Fibroblast of lung (primary cell): ENCODE measurements around the gene SLC38A6. TPM values are rescaled to one million over a fixed set of nuclear protein-coding genes. Genes with fewer than 3 reads are reported as not detected.

Source experiments
- DNase-seq, 2 donors: peaks; one replicate each; pipeline versions ENCODE4 v3.0.0 to v3.0.0-alpha.2; 2010; ENCODE audit warnings: low read depth in 2 of 2
- H2AFZ ChIP-seq: 2 replicates; pipeline ENCODE4 v1.5.1; 2012; ENCODE audit warnings: low read length, control low read depth, inconsistent platforms
- H3K27ac ChIP-seq: 2 replicates; pipeline ENCODE4 v1.5.1; 2011; ENCODE audit warnings: low read length, control low read depth; ENCODE audit not compliant: insufficient read depth
- H3K27me3 ChIP-seq: 2 replicates; pipeline ENCODE4 v1.5.1; 2011; ENCODE audit warnings: mild to moderate bottlenecking, low read length; ENCODE audit not compliant: control insufficient read depth, insufficient read depth
- H3K36me3 ChIP-seq: 2 replicates; pipeline ENCODE4 v1.5.1; 2011; ENCODE audit warnings: low read length; ENCODE audit not compliant: control insufficient read depth, insufficient read depth
- H3K4me1 ChIP-seq: 2 replicates; pipeline ENCODE4 v1.5.1; 2011; ENCODE audit warnings: low read length; ENCODE audit not compliant: control insufficient read depth, insufficient read depth; ENCODE audit errors: extremely low read depth
- H3K4me2 ChIP-seq: 2 replicates; pipeline ENCODE4 v1.5.1; 2011; ENCODE audit warnings: low read length, control low read depth; ENCODE audit not compliant: insufficient read depth; ENCODE audit errors: extremely low read depth
- H3K4me3 ChIP-seq, 4 experiments: fragments of 200-600 bp in 1 of 4; sonication (generic) in 1 of 4; replicated peaks in 1 of 4; 2 replicates each; pipeline ENCODE4 v1.5.1; 2011 to 2016; ENCODE audit warnings: low read length in 4 of 4, low read depth in 3 of 4, mild to moderate bottlenecking in 3 of 4, control low read depth in 2 of 4, inconsistent platforms in 1 of 4, mixed read lengths in 1 of 4; ENCODE audit not compliant: insufficient read depth in 1 of 4; ENCODE audit errors: control extremely low read depth in 1 of 4
- H3K79me2 ChIP-seq: 2 replicates; pipeline ENCODE4 v1.5.1; 2012; ENCODE audit warnings: mild to moderate bottlenecking, low read length, inconsistent platforms; ENCODE audit not compliant: control insufficient read depth, insufficient read depth
- H3K9ac ChIP-seq: 2 replicates; pipeline ENCODE4 v1.5.1; 2011; ENCODE audit warnings: mild to moderate bottlenecking, low read length, control low read depth; ENCODE audit not compliant: insufficient read depth
- H3K9me3 ChIP-seq: 2 replicates; pipeline ENCODE4 v1.5.1; 2012; ENCODE audit warnings: low read depth, low read length; ENCODE audit not compliant: control insufficient read depth, insufficient read depth
- H4K20me1 ChIP-seq: 2 replicates; pipeline ENCODE4 v1.5.1; 2011; ENCODE audit warnings: low read length; ENCODE audit not compliant: control insufficient read depth, insufficient read depth; ENCODE audit errors: extremely low read depth
- CTCF ChIP-seq, 2 donors: IDR thresholded peaks in 1 of 2; conservative IDR thresholded peaks in 1 of 2; 1 replicate in 1 of 2; 2 replicates in 1 of 2; pipeline ENCODE4 v1.5.1; 2011 to 2012; ENCODE audit warnings: low read length in 2 of 2, control low read depth in 1 of 2, inconsistent platforms in 1 of 2, low read depth in 1 of 2, mild to moderate bottlenecking in 1 of 2
- EZH2 ChIP-seq: IDR thresholded peaks from 2 replicates; pipeline ENCODE4 v1.5.1; 2012; ENCODE audit warnings: low read length, control low read depth, mild to moderate bottlenecking; ENCODE audit errors: missing control alignments
- polyA plus RNA-seq, 2 donors: library from polyadenylated mRNA; depleted of rRNA in 1 of 2; stranded (reverse) in 1 of 2; unstranded in 1 of 2; fragments of >200 nt; gene quantifications; 2 replicates each; pipeline ENCODE4 v1.2.1, GENCODE V29; 2011 to 2012; ENCODE audit warnings: missing spikeins in 1 of 2
- total RNA-seq: library from RNA; depleted of rRNA; stranded (reverse); fragments of >200 nt; gene quantifications from 2 replicates; pipeline ENCODE4 v1.2.1, GENCODE V29; 2014

SLC38A6 gene
- total and polyA plus RNA-seq, 2 donors (not counting 1 experiment from before 2014, with no cell fraction given) = 39.8 to 93.3 TPM

GRCh38 chr14:61051621-61052020 lies 70.6 kb downstream of the SLC38A6 start:
- no peak for TF ChIP-seq CTCF (conservative IDR thresholded peaks at IDR 0.05 in 1 of 2, IDR thresholded peaks at IDR 0.05 in 1 of 2; ENCODE audit: low read depth in 1 of 2, low read length in 2 of 2)
- TF ChIP-seq EZH2 = no peak

GRCh38 chr14:61063461-61063860 lies 82.4 kb downstream of the SLC38A6 start:
- no peak overlapping the region for H3K27ac ChIP-seq
- no peaks in the 10 kb centered on the region for H3K4me1 ChIP-seq
- no peak overlapping the region for H3K4me3 ChIP-seq
- TF ChIP-seq CTCF (conservative IDR thresholded peaks at IDR 0.05 in 1 of 2, IDR thresholded peaks at IDR 0.05 in 1 of 2; ENCODE audit: low read depth in 1 of 2, low read length in 2 of 2) = no peak
- TF ChIP-seq EZH2 = no peak
- no peak for DNase-seq
- H3K4me2 ChIP-seq = no peak overlapping the region
- no peaks in the 10 kb centered on the region for H3K9me3 ChIP-seq
- H4K20me1 ChIP-seq = no peaks in the 10 kb centered on the region
- H3K79me2 ChIP-seq = no peaks in the 10 kb centered on the region
- H3K9ac ChIP-seq = no peak overlapping the region
- no peak overlapping the region for H2AFZ ChIP-seq
- H3K27me3 ChIP-seq = no peaks in the 10 kb centered on the region
- no peaks in the 10 kb centered on the region for H3K36me3 ChIP-seq

More at GRCh38 chr14:61051621-61052020, 70.6 kb downstream of the SLC38A6 start:
- no peaks in the 10 kb centered on the region for H3K79me2 ChIP-seq
- H3K4me2 ChIP-seq = no peak overlapping the region
- no peak overlapping the region for H2AFZ ChIP-seq
- no peak overlapping the region for H3K9ac ChIP-seq
- H4K20me1 ChIP-seq = no peaks in the 10 kb centered on the region
- no peaks in the 10 kb centered on the region for H3K9me3 ChIP-seq
- no peaks in the 10 kb centered on the region for H3K4me1 ChIP-seq
- H3K27ac ChIP-seq = no peak overlapping the region
- no peak for DNase-seq
- H3K36me3 ChIP-seq = no peaks in the 10 kb centered on the region
- no peak overlapping the region for H3K4me3 ChIP-seq
- H3K27me3 ChIP-seq = no peaks in the 10 kb centered on the region

- Histone ChIP-seq H3K9ac (no peak overlapping the region), H3K27ac (no peak overlapping the region), H3K4me2 (no peak overlapping the region), H2AFZ (no peak overlapping the region), H3K9me3 (no peaks in the 10 kb centered on the region), H4K20me1 (no peaks in the 10 kb centered on the region), H3K4me1 (no peaks in the 10 kb centered on the region), H3K27me3 (no peaks in the 10 kb centered on the region), H3K36me3 (no peaks in the 10 kb centered on the region), H3K79me2 (no peaks in the 10 kb centered on the region), H3K4me3 (no peak overlapping the region)
- TF ChIP-seq EZH2 (no peak), CTCF (conservative IDR thresholded peaks at IDR 0.05 in 1 of 2, IDR thresholded peaks at IDR 0.05 in 1 of 2; ENCODE audit: low read depth in 1 of 2, low read length in 2 of 2) (no peak)
- no peak for DNase-seq
Measured at GRCh38 chr14:61064210-61064609, 83.2 kb downstream of the SLC38A6 start.
